NT2/D1 (cell line): ENCODE measurements around the gene PAK6.

Source experiments
- YY1 ChIP-seq: IDR thresholded peaks from 2 replicates; pipeline ENCODE4 v1.6.1; 2011; ENCODE audit not compliant: insufficient read length, insufficient read depth
- ZNF274 ChIP-seq: IDR thresholded peaks from 2 replicates; pipeline ENCODE4 v1.6.1; 2011; ENCODE audit warnings: mild to moderate bottlenecking, low read depth, low read length

DNA sequence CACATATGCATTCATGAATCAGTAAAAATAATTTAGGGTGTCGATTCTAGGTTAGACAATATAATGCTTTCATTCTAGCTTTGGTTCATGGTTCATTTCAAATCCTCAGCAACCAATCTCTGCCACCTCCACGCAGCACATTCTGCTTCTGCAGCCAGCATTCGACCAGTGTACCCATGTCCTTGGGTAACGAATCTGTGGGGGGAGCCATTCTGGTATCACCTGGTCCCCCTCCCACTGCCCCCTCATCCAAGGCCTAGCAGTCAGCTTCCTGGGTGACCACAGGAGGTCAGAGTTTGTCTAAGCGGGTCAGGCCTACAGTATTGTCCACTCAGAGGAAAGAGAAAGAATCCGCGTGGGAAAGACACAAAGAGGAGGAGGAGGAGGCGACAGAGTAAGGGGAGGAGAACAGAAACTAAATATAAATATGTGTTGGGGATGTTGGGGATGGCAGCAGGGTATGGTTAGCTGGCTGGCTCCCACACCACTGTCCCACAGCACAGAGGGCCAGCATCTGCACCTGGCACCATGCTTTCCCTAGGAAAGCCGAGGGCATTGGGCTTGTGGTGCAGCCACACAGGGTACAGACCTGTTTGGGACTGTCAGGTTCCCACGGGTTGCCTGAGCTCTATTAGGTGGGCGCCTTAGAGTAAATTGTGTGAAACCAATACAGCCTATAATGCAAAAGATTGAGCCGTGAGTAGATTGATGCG, 12.1 kb downstream of the PAK6 start:
- TF ChIP-seq ZNF274, result no peak
- no peak for TF ChIP-seq YY1
